Activated T-cell treated with anti-CD3 and anti-CD28 coated beads for 24 hours (primary cell): ENCODE data around the gene KIR2DL3.
"Not testable (repeated sequence)": the region's sequence is repeated elsewhere in the genome, so short reads cannot be mapped to it uniquely, and the experiment has no call there.

ENCODE experiments used
- DNase-seq: peaks from one replicate; pipeline ENCODE4 v3.0.0-alpha.2; 2020; ENCODE audit warnings: low read depth

Gene KIR2DL3

GRCh38 chr19:54744080-54744479 lies 5.8 kb downstream of the KIR2DL3 start:
- not testable (repeated sequence) for DNase-seq

GRCh38 chr19:54747614-54748322 lies 9.5 kb downstream of the KIR2DL3 start:
- DNase-seq = not testable (repeated sequence)

GRCh38 chr19:54750276-54750675 lies 12.0 kb downstream of the KIR2DL3 start:
- not testable (repeated sequence) for DNase-seq

GRCh38 chr19:54756204-54757110 lies 18.1 kb downstream of the KIR2DL3 start:
- not testable (repeated sequence) for DNase-seq

- DNase-seq = not testable (repeated sequence)
Observed at GRCh38 chr19:54758577-54758976, 20.3 kb downstream of the KIR2DL3 start.

- not testable (repeated sequence) for DNase-seq
Observed at GRCh38 chr19:54764219-54764618, 25.9 kb downstream of the KIR2DL3 start.

GRCh38 chr19:54766464-54766863 lies 28.2 kb downstream of the KIR2DL3 start:
- not testable (repeated sequence) for DNase-seq

GRCh38 chr19:54769646-54770045 lies 31.3 kb downstream of the KIR2DL3 start, which contains the start of gene KIR2DL1:
Gene KIR2DL1, plus strand, starts transcription at chr19:54769793. Its CDS starts 58 bp downstream, at chr19:54769851.
- DNase-seq = not testable (repeated sequence)

GRCh38 chr19:54770511-54770910 lies 32.2 kb downstream of the KIR2DL3 start:
- DNase-seq = not testable (repeated sequence)

- DNase-seq = not testable (repeated sequence)
Observed at GRCh38 chr19:54771018-54771960, 33.0 kb downstream of the KIR2DL3 start.

GRCh38 chr19:54772666-54773065 lies 34.4 kb downstream of the KIR2DL3 start:
- not testable (repeated sequence) for DNase-seq

- not testable (repeated sequence) for DNase-seq
Observed at GRCh38 chr19:54775095-54775815, 36.9 kb downstream of the KIR2DL3 start.

- not testable (repeated sequence) for DNase-seq
Observed at GRCh38 chr19:54775830-54776229, 37.5 kb downstream of the KIR2DL3 start.

- not testable (repeated sequence) for DNase-seq
Observed at GRCh38 chr19:54777851-54778250, 39.5 kb downstream of the KIR2DL3 start.

- DNase-seq = not testable (repeated sequence)
Observed at GRCh38 chr19:54778896-54779295, 40.6 kb downstream of the KIR2DL3 start.

- not testable (repeated sequence) for DNase-seq
Observed at GRCh38 chr19:54782916-54783315, 44.6 kb downstream of the KIR2DL3 start.

GRCh38 chr19:54786091-54786723 lies 47.9 kb downstream of the KIR2DL3 start:
- DNase-seq = not testable (repeated sequence)

- DNase-seq = not testable (repeated sequence)
Observed at GRCh38 chr19:54788154-54788553, 49.8 kb downstream of the KIR2DL3 start.

GRCh38 chr19:54790711-54791110 lies 52.4 kb downstream of the KIR2DL3 start:
- DNase-seq = no peak

- no peak for DNase-seq
Observed at GRCh38 chr19:54791476-54791875, 53.2 kb downstream of the KIR2DL3 start.
